Measurements from ENCODE around the gene UBXN11.
"Not testable (repeated sequence)": the region's sequence is repeated elsewhere in the genome, so short reads cannot be mapped to it uniquely, and the experiment has no call there.

UBXN11 gene

DNA sequence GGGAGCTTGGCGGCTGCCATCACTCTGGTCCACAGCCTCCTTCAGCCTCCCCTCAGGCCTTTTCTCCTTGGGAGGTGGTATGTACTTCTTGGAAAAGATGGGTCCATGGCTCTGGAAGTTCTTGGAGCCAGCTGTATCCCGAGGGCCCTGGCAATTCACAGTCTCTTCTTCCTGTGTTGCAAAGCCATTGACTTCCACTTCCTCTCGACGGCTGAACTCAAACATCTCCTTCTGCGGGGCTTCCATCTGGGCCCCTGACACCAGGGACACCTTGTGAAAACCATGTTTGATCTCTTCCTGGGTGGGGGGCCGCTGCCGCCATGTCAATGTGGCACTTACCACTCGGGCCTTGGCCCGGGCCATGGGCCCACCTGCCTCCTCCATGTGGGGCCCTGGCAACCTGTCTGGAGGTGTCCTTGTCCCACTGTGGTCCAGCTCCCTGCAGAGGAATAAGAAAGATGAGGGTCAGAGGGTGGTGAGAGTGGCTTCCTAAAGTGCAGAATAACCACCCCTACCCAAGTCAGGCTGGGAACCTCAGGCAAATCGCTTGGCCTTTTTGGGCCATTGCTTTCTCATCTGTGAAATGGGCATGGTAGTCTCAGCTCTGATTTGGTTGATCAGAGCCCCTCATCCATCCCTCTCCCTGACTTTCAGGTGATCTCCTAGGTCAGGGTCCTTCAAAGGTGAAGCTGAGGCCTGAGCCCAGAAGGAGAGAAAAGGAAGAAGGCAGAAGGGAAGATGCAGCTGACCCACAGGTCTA lies 40.0 kb upstream of the UBXN11 start:
- Mint-ChIP-seq H3K27me3 (peaks cover 19% of the 10 kb centered on the region), H3K36me3 (ENCODE audit: low read depth) (no peaks in the 10 kb centered on the region), H3K27ac (no peak overlapping the region), H3K4me1 (ENCODE audit: low read depth) (peaks cover 9% of the 10 kb centered on the region), H3K4me3 (no peak overlapping the region), H3K9me3 (no peaks in the 10 kb centered on the region)
- intact Hi-C loops (cut with micrococcal nuclease) = no loop called here

DNA sequence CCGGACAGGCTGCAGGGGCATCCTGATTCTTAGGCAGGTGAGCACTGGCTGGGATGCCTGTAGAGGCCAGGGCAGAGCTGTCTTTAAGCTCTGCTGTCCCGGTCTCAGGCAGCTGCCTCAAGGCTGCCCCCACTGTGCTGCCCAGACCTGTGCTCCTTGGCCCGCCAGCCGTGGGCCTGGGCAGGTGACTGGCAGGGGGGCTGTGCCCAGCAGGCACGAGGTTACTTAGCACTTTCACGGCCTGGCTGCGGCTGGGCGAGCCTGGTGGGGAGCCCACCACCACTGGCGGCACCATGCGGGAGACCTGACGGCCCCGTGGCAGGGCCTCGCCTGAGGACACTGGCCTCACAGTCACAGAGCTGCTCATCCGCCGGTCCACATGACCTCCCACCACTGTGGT lies 39.3 kb upstream of the UBXN11 start:
- Mint-ChIP-seq H3K27me3 (peaks cover 19% of the 10 kb centered on the region), H3K9me3 (no peaks in the 10 kb centered on the region), H3K4me3 (no peak overlapping the region), H3K4me1 (ENCODE audit: low read depth) (peaks cover 9% of the 10 kb centered on the region), H3K36me3 (ENCODE audit: low read depth) (no peaks in the 10 kb centered on the region), H3K27ac (no peak overlapping the region)
- intact Hi-C loops (cut with micrococcal nuclease) = no loop called here

DNA sequence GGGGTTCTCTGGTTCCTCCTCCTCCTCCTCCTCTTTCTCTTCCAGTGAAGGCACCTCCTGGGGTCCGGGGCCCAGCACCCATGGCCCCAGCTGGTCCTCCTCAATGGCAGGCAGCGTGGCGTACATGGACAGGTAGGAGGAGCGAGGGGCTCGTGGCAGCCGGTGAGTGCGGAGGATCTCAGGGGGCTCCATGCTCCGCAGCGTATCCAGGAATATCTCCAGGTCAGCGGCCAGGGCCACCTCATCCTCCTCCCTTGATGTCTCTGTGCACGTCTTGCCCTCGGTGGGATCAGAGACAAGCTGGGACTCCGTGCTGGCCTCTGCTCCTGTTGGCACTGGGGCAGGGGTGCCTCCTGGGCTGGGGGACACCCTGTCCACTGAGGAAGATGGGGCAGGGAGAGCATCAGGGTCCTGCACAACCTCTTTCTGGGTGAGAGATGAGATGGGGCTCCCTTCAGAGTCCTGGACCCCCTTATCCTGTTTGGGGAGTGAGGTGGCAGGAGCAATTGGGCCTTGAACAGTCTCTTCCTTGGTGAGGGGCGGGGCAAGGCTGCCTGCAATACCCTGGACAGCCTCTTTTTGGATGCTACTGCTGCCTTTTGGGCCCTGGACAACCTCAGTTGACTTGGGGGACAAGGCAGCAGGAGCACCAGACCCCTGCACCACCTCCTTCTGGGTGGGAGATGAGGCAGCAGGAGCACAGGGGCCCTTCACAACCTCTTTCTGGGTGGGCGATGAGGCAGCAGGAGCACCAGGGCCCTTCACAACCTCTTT lies 37.9 kb upstream of the UBXN11 start:
- Mint-ChIP-seq H3K4me1 (ENCODE audit: low read depth) (peaks cover 9% of the 10 kb centered on the region), H3K27ac (no peak overlapping the region), H3K9me3 (no peaks in the 10 kb centered on the region), H3K36me3 (ENCODE audit: low read depth) (no peaks in the 10 kb centered on the region), H3K27me3 (peaks cover 21% of the 10 kb centered on the region), H3K4me3 (no peak overlapping the region)
- intact Hi-C loops (cut with micrococcal nuclease) = no loop called here

DNA sequence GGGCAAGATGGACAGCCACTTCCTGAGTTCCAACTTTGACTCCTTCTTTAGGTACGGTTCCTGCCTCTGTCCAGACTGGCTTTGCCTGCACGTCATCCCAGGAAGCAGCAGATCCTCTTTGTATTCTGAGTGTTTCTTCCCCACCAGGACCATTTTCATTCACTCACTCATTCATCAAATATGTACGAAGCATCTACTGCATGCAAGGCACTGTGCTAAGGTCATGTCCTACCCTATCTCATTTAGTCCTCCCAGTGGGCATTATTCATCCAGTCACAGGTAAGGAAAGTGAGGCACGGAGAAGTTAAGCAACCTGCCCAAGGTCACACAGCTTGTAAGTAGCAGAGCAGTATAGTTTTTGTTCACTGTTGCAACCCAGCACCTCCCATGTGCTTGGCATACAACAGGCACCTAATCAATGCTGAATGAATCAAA lies 33.6 kb upstream of the UBXN11 start:
- H3K36me3 Mint-ChIP-seq (ENCODE audit: low read depth) = no peaks in the 10 kb centered on the region
- H3K27ac Mint-ChIP-seq = no peak overlapping the region
- no peaks in the 10 kb centered on the region for H3K9me3 Mint-ChIP-seq
- H3K4me3 Mint-ChIP-seq = no peak overlapping the region
- intact Hi-C loops (cut with micrococcal nuclease) = no loop called here
- peaks cover 48% of the 10 kb centered on the region for H3K27me3 Mint-ChIP-seq
- H3K4me1 Mint-ChIP-seq (ENCODE audit: low read depth) = peaks cover 11% of the 10 kb centered on the region

DNA sequence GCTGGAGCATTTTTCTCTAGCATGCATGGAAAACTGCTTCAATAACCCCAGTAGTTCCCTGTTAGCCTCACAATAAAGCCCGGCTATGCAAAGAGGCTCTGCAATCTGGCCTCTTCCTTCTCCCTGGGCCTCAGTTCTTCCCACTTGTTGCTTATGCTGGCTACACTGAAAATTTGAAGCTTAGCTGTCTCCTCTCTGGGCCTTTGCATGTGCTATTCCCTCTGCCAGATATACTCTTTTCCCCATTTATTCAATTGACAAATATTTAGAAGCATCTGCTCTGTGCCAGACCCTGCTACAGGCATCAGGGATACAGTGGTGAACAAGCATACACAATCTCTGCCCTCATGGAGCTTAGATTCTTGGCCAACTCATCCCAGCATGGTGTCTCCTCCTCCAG lies 32.2 kb upstream of the UBXN11 start:
- Mint-ChIP-seq H3K27me3 (peaks cover 51% of the 10 kb centered on the region), H3K4me3 (no peak overlapping the region), H3K27ac (no peak overlapping the region), H3K9me3 (no peaks in the 10 kb centered on the region), H3K36me3 (ENCODE audit: low read depth) (no peaks in the 10 kb centered on the region), H3K4me1 (ENCODE audit: low read depth) (peaks cover 11% of the 10 kb centered on the region)
- intact Hi-C loops (cut with micrococcal nuclease) = no loop called here

DNA sequence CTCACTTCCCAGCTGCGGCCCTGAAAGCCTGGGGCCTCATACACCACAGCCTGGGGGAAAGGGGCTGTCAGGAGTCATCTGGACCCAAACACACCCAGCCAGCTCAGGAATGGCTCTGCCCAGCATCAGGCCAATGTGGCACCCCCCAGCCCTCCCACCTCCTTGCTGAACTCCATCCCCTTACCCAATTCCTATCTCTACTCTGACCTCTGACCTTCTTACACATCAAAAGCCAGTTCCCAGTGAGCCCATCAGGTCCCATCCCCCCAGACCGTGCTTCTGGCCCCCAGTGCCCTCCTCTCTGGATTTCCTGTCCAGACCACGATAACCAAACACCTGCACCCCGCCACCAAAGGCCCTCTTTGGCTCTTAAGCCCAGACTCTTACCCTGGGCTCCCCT lies 31.2 kb upstream of the UBXN11 start:
- Mint-ChIP-seq H3K9me3 (no peaks in the 10 kb centered on the region), H3K27me3 (peaks cover 48% of the 10 kb centered on the region)
- intact Hi-C loops (cut with micrococcal nuclease) = no loop called here

DNA sequence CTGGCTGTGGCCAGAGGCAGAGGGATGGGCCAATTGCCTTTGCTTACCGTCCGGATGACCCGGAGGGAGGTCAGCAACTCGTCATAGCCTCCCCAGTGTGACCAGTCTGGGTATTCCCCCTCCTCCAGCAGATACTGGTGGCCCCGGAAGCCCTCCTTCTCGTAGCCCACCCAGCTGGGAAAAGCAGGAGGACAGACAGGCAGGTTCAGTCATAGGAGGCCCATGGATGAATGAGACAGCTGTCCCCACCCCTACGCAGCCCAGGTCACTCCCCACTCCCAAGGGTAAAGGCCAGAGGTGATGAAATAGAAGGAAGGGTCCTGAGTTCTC lies 30.7 kb upstream of the UBXN11 start:
- intact Hi-C loops (cut with micrococcal nuclease) = no loop called here
- Mint-ChIP-seq H3K36me3 (ENCODE audit: low read depth) (no peaks in the 10 kb centered on the region), H3K4me3 (peak overlapping the region; percentile 88), H3K4me1 (ENCODE audit: low read depth) (peaks cover 11% of the 10 kb centered on the region), H3K27ac (no peak overlapping the region), H3K27me3 (peaks cover 45% of the 10 kb centered on the region), H3K9me3 (no peaks in the 10 kb centered on the region)

More for the DNA sequence above, 31.2 kb upstream of the UBXN11 start:
- H3K36me3 Mint-ChIP-seq (ENCODE audit: low read depth) = no peaks in the 10 kb centered on the region
- no peak overlapping the region for H3K27ac Mint-ChIP-seq
- H3K4me3 Mint-ChIP-seq = no peak overlapping the region
- H3K4me1 Mint-ChIP-seq (ENCODE audit: low read depth) = peaks cover 11% of the 10 kb centered on the region

DNA sequence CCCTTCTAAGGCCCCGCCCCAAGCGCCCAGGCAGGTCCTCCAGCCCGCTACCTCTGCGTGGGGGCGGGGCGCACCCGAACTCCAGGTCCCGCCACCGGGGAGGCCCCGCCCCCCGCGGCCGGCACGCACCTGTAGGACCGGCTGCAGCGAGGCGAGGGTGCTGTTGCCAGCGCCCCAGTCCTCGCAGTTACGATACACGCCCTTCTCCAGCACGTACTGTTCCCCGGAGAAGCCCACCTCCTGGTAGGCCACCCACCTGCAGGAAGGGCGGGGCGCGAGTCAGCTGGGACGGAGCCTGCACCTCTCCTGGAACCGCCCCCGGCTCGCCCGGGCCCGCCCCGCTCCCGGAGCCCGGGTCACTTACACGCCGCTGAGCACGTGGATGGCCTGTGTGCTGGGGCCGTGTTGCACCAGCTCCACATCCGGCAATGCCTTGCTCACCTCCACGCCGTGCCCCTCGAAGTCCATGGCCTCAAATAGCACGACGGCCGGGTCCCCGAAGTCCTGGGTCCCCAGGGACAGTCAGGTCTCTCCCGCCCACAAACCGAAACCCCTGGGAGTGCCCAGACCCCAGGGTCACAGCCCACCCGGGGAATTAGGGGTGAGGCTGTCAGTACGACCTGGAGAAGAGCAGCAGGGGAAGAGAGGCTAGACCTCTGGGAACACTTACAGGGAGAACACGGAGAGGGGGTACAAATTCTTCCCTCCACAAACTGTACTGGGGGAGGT lies 30.2 kb upstream of the UBXN11 start:
- intact Hi-C loops (cut with micrococcal nuclease) = no loop called here
- Mint-ChIP-seq H3K4me1 (ENCODE audit: low read depth) (peaks cover 11% of the 10 kb centered on the region), H3K9me3 (no peaks in the 10 kb centered on the region), H3K27ac (peak overlapping the region; percentile 31), H3K36me3 (ENCODE audit: low read depth) (no peaks in the 10 kb centered on the region), H3K27me3 (peaks cover 40% of the 10 kb centered on the region), H3K4me3 (peak overlapping the region; percentile 88)

DNA sequence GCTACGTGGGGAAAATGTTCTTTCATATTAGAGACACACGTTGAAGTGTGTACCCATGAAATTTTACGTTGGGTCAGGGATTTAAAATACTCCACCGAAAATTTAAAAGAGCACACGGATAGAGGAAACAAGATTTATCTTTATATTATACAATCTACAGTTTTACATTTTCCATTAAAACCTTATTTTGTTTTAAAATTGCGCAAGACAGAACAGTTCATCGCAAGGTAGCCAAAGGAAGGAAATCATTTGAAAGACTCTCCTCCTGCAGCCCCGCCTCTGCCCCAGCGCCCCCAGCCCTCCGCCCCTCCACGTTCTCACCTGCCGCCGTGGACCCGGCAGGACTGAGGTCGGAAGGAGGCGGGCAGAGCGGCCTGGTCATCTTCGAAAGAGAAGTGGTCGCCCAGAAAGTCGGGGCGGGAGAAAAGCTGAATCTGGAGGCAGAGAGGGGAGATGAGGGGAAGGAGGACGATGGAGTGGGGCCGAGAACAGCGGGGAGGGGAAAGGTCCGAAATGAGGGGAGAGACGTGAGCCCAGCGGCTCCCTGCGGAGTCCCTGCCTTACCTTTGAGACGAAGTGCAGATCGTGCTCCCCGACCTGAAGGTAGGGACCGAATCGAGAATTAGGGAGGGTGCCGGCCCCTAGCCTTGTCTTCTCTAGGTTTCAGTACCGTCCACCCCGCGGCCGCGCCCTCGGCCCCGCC lies 29.5 kb upstream of the UBXN11 start:
- Mint-ChIP-seq H3K4me1 (ENCODE audit: low read depth) (peaks cover 11% of the 10 kb centered on the region), H3K36me3 (ENCODE audit: low read depth) (no peaks in the 10 kb centered on the region), H3K4me3 (peak overlapping the region; percentile 88), H3K27ac (peak overlapping the region; percentile 31), H3K27me3 (peaks cover 46% of the 10 kb centered on the region), H3K9me3 (no peaks in the 10 kb centered on the region)
- intact Hi-C loops (cut with micrococcal nuclease) = no loop called here

DNA sequence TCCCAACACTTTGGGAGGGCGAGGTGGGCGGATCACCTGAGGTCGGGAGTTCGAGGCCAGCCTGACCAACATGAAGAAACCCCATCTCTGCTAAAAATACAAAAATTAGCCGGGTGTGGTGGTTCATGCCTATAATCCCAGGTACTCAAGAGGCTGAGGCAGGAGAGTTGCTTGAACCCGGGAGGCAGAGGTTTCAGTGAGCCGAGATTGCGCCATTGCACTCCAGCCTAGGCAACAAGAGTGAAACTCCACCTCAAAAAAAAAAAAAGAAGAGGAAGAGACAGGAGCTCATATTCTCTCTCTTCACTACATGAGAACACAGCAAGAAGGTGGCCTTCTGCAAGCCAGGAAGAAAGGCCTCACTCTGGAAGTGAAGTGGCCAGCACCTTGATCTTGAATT lies 26.9 kb upstream of the UBXN11 start:
- H3K4me3 Mint-ChIP-seq; H3K36me3 Mint-ChIP-seq (ENCODE audit: low read depth); H3K27ac Mint-ChIP-seq; intact Hi-C loops (cut with micrococcal nuclease); H3K9me3 Mint-ChIP-seq: not testable (repeated sequence)
- Mint-ChIP-seq H3K4me1 (ENCODE audit: low read depth) (peaks cover 11% of the 10 kb centered on the region), H3K27me3 (peaks cover 41% of the 10 kb centered on the region)

DNA sequence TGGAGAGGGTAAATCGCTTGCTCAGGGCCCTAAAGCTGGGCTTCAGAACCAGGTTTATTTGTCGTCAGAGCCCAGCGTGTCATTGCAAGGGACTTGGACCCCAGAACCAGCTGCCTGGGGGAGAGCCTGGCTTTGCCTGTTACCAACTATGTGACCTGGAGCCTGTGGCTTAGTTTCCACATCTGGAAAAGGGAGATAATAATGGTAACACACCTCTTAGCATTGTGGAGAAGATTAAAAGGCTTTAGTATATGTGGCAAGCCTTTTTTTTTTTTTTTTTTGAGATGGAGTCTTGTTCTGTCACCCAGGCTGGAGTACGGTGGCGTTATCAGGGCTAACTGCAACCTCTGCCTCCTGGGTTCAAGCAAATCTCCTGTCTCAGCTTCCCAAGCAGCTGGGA lies 23.8 kb upstream of the UBXN11 start:
- intact Hi-C loops (cut with micrococcal nuclease) = no loop called here
- Mint-ChIP-seq H3K27ac (no peak overlapping the region), H3K36me3 (ENCODE audit: low read depth) (no peaks in the 10 kb centered on the region), H3K4me1 (ENCODE audit: low read depth) (no peaks in the 10 kb centered on the region), H3K4me3 (no peak overlapping the region), H3K9me3 (no peaks in the 10 kb centered on the region), H3K27me3 (peaks cover 19% of the 10 kb centered on the region)

DNA sequence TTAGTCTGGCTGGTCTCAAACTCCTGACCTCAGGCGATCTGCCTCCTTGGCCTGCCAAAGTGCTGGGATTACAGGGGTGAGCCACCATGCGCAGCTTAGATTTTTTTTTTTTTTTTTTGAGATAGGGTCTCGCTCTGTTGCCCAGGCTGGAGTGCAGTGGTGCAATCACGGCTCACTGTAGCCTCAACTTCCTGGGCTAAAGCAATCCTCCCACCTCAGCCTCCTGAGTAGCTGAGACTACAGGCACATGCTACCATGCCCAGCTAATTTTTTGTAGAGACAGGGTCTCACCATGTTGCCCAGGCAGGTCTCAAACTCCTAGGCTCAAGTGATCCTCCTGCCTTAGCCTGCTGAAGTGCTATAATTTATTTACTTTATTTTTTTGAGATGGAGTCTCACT lies 22.9 kb upstream of the UBXN11 start:
- H3K9me3 Mint-ChIP-seq; H3K4me1 Mint-ChIP-seq (ENCODE audit: low read depth); intact Hi-C loops (cut with micrococcal nuclease); H3K36me3 Mint-ChIP-seq (ENCODE audit: low read depth); H3K4me3 Mint-ChIP-seq; H3K27ac Mint-ChIP-seq: not testable (repeated sequence)
- peaks cover 11% of the 10 kb centered on the region for H3K27me3 Mint-ChIP-seq

DNA sequence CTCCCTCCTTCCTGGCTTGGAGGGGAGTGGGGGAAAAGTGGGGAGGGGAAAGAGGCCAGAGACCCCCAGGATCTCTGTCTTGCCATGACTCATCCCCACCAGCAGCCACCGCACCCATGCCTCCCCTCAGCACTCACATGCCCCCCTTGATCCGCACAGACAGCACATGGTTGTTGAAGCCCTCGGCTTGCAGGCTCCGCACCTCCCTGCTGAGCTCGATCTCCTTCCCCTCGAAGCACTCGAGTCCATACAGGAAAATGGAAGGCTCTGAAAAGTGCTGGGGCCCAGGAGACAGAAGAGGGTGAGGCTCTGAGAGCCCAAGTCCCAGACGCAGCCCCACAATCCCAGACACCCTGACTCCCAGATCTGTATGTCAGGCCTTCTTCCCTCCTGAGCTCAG lies 22.2 kb upstream of the UBXN11 start:
- no peak overlapping the region for H3K27ac Mint-ChIP-seq
- intact Hi-C loops (cut with micrococcal nuclease) = no loop called here

DNA sequence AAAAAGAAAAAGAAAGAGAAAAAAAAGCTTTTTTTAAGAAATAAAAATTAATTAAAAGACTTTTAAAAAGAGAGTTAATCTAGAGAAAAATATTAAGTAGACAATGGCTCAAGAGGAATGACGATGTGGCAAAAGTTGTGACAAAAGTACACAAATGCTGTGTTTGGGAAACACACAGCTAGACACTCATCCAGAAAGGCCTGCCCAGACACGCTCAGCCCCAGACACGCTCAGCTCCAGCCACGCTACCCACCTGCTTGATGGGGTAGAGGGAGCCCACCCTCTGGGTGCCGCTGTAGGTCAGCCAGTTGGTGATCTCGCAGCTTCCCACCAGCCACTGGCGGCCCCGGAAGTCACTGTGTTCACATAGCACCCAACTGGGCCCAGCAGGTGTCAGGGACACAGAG lies 21.5 kb upstream of the UBXN11 start:
- Mint-ChIP-seq H3K27me3 (peaks cover 11% of the 10 kb centered on the region), H3K9me3 (no peaks in the 10 kb centered on the region), H3K27ac (no peak overlapping the region), H3K4me1 (ENCODE audit: low read depth) (peaks cover under 1% of the 10 kb centered on the region), H3K36me3 (ENCODE audit: low read depth) (peaks cover 17% of the 10 kb centered on the region), H3K4me3 (no peak overlapping the region)
- intact Hi-C loops (cut with micrococcal nuclease) = no loop called here

More for the DNA sequence above, 22.2 kb upstream of the UBXN11 start:
- Mint-ChIP-seq H3K36me3 (ENCODE audit: low read depth) (peaks cover 10% of the 10 kb centered on the region), H3K27me3 (peaks cover 11% of the 10 kb centered on the region), H3K4me3 (no peak overlapping the region), H3K9me3 (no peaks in the 10 kb centered on the region), H3K4me1 (ENCODE audit: low read depth) (no peaks in the 10 kb centered on the region)

Measured in dendritic cell treated with granulocyte-macrophage colony-stimulating factor and Interleukin-4, amounts not matched to agents 40 ng/mL and 50 ng/mL, for 4 days (primary cell).